NK-92 (cell line): ENCODE results near the gene TGFBR3.

Experiments used
- DNase-seq: peaks from one replicate; lab custom pipeline; 2025; ENCODE audit not compliant: unreplicated experiment; lab: John Stamatoyannopoulos, UW

TGFBR3 gene

GRCh38 chr1:91885716-91886506 is at the start of gene TGFBR3:
TGFBR3 (minus strand) TSS chr1:91886151; CDS start chr1:91861531, 24,620 bp downstream.
- DNase-seq, result no peak

- no peak for DNase-seq
Measured at GRCh38 chr1:91929250-91929649, 43.3 kb upstream of the TGFBR3 start.

DNA sequence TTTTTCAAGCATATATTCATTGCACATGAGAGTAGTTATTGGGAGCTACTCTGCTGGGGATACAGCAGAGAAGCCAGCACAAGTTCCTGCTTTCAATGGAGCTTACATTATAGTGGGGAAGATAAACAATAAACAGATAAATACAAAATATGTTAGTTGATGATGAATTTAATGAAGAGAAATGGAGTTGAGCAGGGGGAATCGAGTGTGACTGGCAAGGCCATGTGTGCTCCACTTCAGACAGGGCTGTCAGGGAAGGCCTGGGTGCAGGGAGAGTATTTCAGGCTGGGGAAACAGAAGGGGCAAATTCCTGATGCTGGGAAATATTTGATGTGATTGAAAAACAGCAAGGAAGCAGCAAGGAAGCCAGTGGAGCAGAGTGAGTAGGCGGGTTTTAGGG is 42.1 kb upstream of the TGFBR3 start:
- DNase-seq, result no peak

GRCh38 chr1:91925644-91926435 is 39.9 kb upstream of the TGFBR3 start:
- DNase-seq, result no peak

GRCh38 chr1:91924146-91924545 is 38.2 kb upstream of the TGFBR3 start:
- no peak for DNase-seq

DNA sequence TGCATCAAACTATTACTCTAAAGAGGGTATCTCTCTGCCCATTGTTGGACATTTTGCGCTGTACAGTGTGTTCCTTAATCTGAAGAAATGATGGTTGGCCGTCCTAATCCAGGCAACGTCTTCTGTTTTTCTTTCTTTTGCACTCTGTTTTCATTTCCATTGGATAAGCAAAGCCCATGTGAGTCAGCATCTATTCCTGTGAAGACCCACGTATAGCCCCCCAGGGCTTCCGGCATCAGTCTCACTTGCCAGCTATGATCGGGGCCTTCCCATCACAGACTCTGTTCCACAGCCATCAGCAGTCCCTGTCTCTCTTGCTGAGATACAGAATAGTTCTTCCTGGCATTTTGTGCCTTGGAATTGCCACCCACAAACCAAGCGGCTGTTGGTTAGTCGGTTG is 34.0 kb upstream of the TGFBR3 start:
- no peak for DNase-seq

- DNase-seq, result no peak
Measured at GRCh38 chr1:91916811-91917460, 31.0 kb upstream of the TGFBR3 start.

DNA sequence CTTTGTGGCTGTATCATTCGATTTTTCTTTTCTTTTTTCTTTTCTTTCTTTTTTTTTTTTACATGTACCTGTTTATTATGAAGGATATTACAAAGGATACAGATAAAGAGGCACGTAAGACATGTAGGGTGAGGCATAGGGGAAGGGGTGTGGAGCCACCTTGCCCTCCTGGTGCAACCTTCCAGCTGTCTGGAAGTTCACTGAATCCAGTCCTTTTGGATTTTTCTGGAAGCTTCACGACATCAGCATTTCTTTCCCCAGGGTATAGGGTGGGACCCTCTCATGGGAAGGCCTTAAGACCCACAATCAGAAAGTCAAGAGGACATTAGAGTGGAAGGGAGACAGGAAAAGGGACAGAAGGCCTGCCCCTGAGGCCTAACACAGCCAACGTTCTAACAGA is 30.1 kb upstream of the TGFBR3 start:
- no peak for DNase-seq

- DNase-seq, result no peak
Measured at GRCh38 chr1:91913018-91913417, 27.1 kb upstream of the TGFBR3 start.

- no peak for DNase-seq
Measured at GRCh38 chr1:91912266-91912665, 26.3 kb upstream of the TGFBR3 start.

DNA sequence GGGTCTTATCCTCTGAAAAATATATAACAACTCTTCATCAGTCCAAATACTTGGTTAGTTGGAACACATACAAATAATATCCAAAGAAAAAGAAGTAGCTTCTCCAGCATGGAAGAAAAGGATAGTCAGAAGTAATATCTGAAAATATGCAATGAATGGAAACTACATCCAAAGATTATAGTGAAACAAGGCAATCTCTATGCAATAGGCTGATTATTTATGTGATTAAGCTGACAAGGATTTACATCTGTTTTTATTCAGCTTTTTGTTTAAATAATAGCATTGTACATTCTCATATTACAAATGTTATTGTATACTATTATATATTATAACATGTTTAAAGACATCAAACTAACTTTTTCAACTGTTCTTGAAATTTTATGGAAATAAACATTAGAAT is 15.3 kb upstream of the TGFBR3 start:
- DNase-seq, result no peak

DNA sequence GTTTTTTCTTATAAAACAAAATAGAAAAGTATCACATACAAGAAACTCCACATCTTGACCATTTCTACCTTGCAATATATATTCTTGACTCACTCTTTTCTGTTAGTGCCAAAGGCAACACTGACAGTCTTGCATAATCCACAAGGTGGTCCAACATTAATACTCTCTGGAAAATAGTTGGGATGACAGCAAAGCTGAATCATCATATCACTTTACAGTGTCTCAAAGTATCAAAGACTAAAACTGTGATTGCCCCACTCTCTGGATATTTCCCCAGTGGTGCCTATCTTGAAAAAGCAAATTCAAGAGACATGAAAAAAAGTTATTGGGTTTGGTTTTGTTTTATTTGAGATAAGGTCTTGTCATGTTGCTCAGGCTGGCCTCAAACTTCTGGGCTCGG is 14.6 kb upstream of the TGFBR3 start:
- no peak for DNase-seq

DNA sequence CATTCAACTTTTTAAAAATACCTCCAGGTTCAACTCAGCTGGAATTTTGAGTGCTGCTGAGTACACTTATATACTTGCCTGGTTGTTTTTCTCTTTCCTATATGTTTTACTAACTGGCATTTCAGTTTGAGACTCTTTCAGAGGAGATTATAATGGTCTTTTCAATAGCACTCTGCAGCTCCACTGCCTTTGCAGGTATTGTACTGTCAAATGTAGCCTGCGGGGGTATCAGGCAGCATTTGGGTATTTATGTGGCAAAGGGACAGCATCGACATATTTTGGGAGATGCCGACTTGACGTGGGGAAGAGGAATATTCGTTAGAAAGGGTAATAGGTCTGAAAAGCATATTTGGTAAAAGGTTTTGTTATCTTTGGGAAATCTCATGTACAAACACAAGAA is 11.1 kb upstream of the TGFBR3 start:
- DNase-seq, result no peak

GRCh38 chr1:91895832-91896556 is 10.0 kb upstream of the TGFBR3 start:
- no peak for DNase-seq

- no peak for DNase-seq
Measured at GRCh38 chr1:91894036-91894761, 8.2 kb upstream of the TGFBR3 start.

DNA sequence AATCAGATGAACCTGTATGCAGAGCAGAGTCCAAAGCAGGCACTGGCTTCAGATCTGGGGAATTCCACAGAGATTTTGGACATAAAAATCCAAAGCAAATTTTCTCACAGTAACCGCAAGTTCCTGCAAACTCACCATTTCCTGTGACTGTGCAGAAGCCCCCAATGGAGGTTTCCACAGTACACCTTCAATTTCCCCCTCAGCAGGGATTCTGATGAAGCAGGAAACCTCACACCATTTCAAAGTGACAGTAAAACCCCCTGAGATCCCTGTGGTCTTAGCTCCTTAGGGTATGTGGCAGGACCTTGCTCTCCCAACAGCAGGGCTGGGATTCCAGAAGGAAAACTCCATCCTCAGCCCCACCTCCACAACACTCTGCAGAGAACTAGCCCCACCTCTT is 6.0 kb upstream of the TGFBR3 start:
- no peak for DNase-seq

- no peak for DNase-seq
Measured at GRCh38 chr1:91891454-91891853, 5.5 kb upstream of the TGFBR3 start.

DNA sequence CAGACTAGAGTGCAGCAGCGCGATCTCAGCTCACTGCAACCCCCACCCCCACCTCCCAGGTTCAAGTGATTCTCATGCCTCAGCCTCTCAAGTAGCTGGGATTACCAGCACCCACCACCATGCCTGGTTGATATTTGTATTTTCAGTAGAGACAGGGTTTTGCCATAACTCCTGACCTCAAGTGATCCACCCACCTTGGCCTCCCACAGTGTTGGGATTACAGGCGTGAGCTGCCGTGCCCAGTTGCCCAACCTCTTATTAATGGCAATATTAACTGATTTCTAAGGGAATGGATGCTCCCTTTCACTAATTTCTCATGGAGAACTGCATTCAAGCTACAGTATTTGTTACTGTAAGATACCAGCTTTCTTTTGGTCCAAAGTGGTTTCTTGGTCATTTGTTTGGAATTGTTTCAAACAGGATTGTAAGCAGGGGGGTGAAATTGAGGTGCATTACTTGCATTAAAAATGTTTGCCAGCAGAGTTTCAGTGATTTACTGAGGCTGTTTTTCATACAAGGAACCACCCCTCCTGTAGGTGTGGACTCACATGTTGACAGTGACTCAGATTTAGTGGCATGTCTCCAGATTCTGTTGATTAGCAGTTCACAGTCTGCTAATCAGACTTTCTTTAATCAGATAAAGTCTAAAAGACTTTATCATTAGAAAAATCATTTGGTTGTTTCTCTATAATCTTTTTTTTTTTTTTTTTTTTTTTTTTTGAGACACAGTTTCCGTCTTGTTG is 3.9 kb upstream of the TGFBR3 start:
- no peak for DNase-seq

DNA sequence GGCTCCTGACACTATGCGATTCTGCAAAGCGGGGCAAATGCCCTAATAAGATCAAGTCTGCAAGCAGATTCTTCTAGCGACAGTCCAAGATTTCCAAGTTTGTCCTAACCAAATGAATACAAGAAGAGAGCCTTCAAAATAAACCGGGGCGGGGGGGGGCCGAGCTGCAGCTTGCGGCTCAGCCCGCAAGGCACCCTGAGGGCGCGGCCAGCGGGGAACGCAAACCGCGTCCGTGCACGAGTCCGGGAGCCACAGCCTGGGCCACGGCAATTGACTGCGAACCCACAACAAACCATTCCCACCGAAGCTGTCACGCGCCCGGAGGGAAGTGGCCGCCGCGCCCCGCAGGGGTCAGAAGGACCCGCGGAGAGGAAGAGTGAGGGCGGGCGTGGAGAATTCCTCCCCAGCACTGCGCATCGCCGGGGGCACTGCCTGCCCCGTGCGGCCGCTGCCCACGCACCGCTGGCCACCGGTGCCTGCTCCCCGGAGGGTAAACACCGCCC is 687 bp downstream of the TGFBR3 start:
- no peak for DNase-seq
